Osteocyte (in vitro differentiated cells): Measurements from ENCODE around the gene IFT52. TPM values are rescaled to one million over a fixed set of nuclear protein-coding genes. Genes with fewer than 3 reads are reported as not detected.
A peak's percentile ranks its signal among the peaks of the same experiment; 100 is the strongest.
"Not testable (repeated sequence)": the region's sequence is repeated elsewhere in the genome, so short reads cannot be mapped to it uniquely, and the experiment has no call there.

Experiments used
- DNase-seq: peaks from one replicate; pipeline ENCODE4 v3.0.0; 2021; ENCODE audit warnings: mixed read lengths; ENCODE audit not compliant: unreplicated experiment; ENCODE audit errors: extremely low spot score
- H3K27ac Mint-ChIP-seq: one replicate; pipeline ENCODE4 v1.8.0; 2021; ENCODE audit warnings: mild to moderate bottlenecking, mixed read lengths; ENCODE audit not compliant: unreplicated experiment
- H3K27me3 Mint-ChIP-seq: one replicate; pipeline ENCODE4 v1.8.0; 2021; ENCODE audit warnings: mixed read lengths; ENCODE audit not compliant: unreplicated experiment
- H3K36me3 Mint-ChIP-seq: one replicate; pipeline ENCODE4 v1.8.0; 2021; ENCODE audit warnings: mixed read lengths; ENCODE audit not compliant: unreplicated experiment
- H3K4me1 Mint-ChIP-seq: one replicate; pipeline ENCODE4 v1.8.0; 2021; ENCODE audit warnings: mixed read lengths; ENCODE audit not compliant: unreplicated experiment
- H3K4me3 Mint-ChIP-seq: one replicate; pipeline ENCODE4 v1.8.0; 2021; ENCODE audit warnings: mild to moderate bottlenecking, moderate library complexity, mixed read lengths; ENCODE audit not compliant: unreplicated experiment
- H3K9me3 Mint-ChIP-seq: one replicate; pipeline ENCODE4 v1.8.0; 2021; ENCODE audit warnings: mixed read lengths; ENCODE audit not compliant: unreplicated experiment
- CTCF ChIP-seq: fragments of 200-600 bp; sonication (generic); IDR thresholded peaks from 2 replicates; pipeline ENCODE4 v1.5.0; 2021; ENCODE audit warnings: antibody characterized with exemption, mild to moderate bottlenecking, moderate library complexity
- total RNA-seq: library from RNA; stranded (reverse); gene quantifications from 2 replicates; pipeline ENCODE4 v1.2.1, GENCODE V29; 2021

The IFT52 gene
- total RNA-seq, 1 donor from 2014 or later, result 55.3 TPM

- H3K27me3 Mint-ChIP-seq, result no peaks in the 10 kb centered on the region
- peaks cover 26% of the 10 kb centered on the region for H3K4me1 Mint-ChIP-seq
- H3K4me3 Mint-ChIP-seq, result no peak overlapping the region
- no peaks in the 10 kb centered on the region for H3K9me3 Mint-ChIP-seq
- no peak for TF ChIP-seq CTCF
- no peak for DNase-seq
- no peaks in the 10 kb centered on the region for H3K36me3 Mint-ChIP-seq
- H3K27ac Mint-ChIP-seq, result peak overlapping the region; percentile 69
These were observed 6.1 kb upstream of the IFT52 start for GRCh38 chr20:43584448-43585136.

DNA sequence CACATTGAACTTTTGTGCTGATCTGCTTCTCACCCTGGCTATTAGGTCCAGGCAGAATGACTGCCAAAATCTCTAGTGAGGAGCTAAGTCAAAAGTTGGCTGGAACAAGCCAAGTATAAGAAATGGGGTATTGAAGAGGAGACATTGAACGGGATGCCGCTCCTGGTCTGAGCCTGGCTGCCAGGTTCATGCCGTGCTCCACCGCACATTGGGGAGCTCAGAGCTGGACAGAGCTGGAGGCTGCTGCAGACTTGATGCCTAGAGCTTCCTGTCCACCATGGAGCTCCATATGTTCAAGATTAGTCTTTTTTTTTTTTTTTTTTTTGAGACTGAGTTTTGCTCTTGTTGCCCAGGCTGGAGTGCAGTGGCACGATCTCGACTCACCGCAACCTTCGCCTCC lies 4.1 kb upstream of the IFT52 start:
- DNase-seq, result no peak
- TF ChIP-seq CTCF, result no peak
- no peaks in the 10 kb centered on the region for H3K36me3 Mint-ChIP-seq
- H3K4me3 Mint-ChIP-seq, result no peak overlapping the region
- H3K27ac Mint-ChIP-seq, result no peak overlapping the region
- H3K4me1 Mint-ChIP-seq, result peaks cover 40% of the 10 kb centered on the region
- no peaks in the 10 kb centered on the region for H3K9me3 Mint-ChIP-seq
- H3K27me3 Mint-ChIP-seq, result no peaks in the 10 kb centered on the region

GRCh38 chr20:43588526-43588925 lies 2.2 kb upstream of the IFT52 start:
- not testable (repeated sequence) for H3K36me3 Mint-ChIP-seq, H3K4me3 Mint-ChIP-seq, H3K27me3 Mint-ChIP-seq, H3K27ac Mint-ChIP-seq, DNase-seq, H3K9me3 Mint-ChIP-seq
- H3K4me1 Mint-ChIP-seq, result peaks cover 40% of the 10 kb centered on the region

DNA sequence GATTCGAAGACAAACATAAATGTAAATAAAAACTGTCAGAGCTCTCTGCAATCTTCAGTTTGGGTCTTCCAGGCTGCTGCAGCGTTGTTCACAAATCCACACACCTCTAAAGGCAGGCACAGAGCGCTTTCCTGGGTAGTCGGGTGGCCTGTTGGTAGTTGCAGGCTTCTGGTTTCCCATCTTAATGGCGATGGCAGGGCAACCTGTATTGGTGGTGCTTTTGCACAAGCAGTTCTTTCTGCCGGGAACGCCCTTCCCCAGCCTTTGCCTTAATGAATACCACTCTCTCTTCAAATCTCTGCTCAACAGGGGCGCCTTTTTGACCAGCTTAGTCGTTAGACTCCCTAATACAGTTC lies 723 bp upstream of the IFT52 start:
- no peak for TF ChIP-seq CTCF
- no peak for DNase-seq
- Mint-ChIP-seq H3K27me3 (no peaks in the 10 kb centered on the region), H3K9me3 (no peaks in the 10 kb centered on the region), H3K4me1 (peaks cover 25% of the 10 kb centered on the region), H3K36me3 (peaks cover 5% of the 10 kb centered on the region), H3K4me3 (peak overlapping the region; percentile 92), H3K27ac (peak overlapping the region; percentile 98)

DNA sequence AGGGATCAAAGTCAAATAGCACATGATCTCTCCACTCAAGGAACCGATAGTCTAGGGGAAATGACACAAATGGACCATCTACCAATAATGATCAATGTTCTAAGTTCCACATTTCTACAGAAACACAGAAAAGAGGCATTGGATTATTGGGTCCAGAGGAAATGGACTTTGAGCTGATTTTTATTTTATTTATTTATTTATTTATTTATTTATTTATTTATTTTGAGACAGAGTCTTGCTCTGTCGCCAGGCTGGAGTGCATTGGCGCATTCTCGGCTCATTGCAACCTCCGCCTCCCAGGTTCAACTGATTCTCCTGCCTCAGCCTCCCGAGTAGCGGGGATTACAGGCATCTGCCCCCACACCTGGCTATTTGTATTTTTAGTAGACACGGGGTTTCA lies 11.2 kb downstream of the IFT52 start:
- DNase-seq, H3K9me3 Mint-ChIP-seq, H3K4me1 Mint-ChIP-seq, H3K27ac Mint-ChIP-seq, H3K27me3 Mint-ChIP-seq, H3K4me3 Mint-ChIP-seq: not testable (repeated sequence)
- peaks cover 39% of the 10 kb centered on the region for H3K36me3 Mint-ChIP-seq

- H3K9me3 Mint-ChIP-seq, result no peaks in the 10 kb centered on the region
- H3K27me3 Mint-ChIP-seq, result no peaks in the 10 kb centered on the region
- no peaks in the 10 kb centered on the region for H3K4me1 Mint-ChIP-seq
- no peak for DNase-seq
- H3K36me3 Mint-ChIP-seq, result peaks cover 30% of the 10 kb centered on the region
- H3K27ac Mint-ChIP-seq, result no peak overlapping the region
- no peak for TF ChIP-seq CTCF
- no peak overlapping the region for H3K4me3 Mint-ChIP-seq
These were observed 12.4 kb downstream of the IFT52 start for GRCh38 chr20:43603124-43603523.
